ENCODE measurements around the gene FOXE1. TPM values are rescaled to one million over a fixed set of nuclear protein-coding genes. Genes with fewer than 3 reads are reported as not detected.

Gene FOXE1
- total and polyA plus RNA-seq, 7 donors, result not detected

GRCh38 chr9:97889941-97890887, 37.2 kb downstream of the FOXE1 start:
- TF ChIP-seq EP300 (IDR thresholded peaks at IDR 0.05) (no peak), POLR2A (IDR thresholded peaks at IDR 0.05) (no peak), POLR2AphosphoS5 (IDR thresholded peaks at IDR 0.05) (no peak), CTCF (IDR thresholded peaks at IDR 0.05) (no peak)
- H3K9me3 ChIP-seq, result peaks cover 0 to 5% (median 1%) of the 10 kb centered on the region in 4 donors
- no peak for DNase-seq
- no peak overlapping the region for H3K27ac ChIP-seq
- H3K27me3 ChIP-seq, result no peaks in the 10 kb centered on the region
- intact Hi-C loops (cut with DNase I), result no loop called here
- no peak overlapping the region for H3K4me3 ChIP-seq
- H3K36me3 ChIP-seq, result peaks cover 0 to 5% (median 0%) of the 10 kb centered on the region in 4 donors
- 67 to 74% methylated on average over 9 of the region's 9 CpGs for WGBS, 2 donors
- no peaks in the 10 kb centered on the region for H3K4me1 ChIP-seq

- Histone ChIP-seq H3K27me3 (no peaks in the 10 kb centered on the region), H3K4me1 (no peaks in the 10 kb centered on the region), H3K36me3 (peaks cover 0 to 14% (median 0%) of the 10 kb centered on the region in 4 donors), H3K4me3 (no peak overlapping the region), H3K27ac (no peak overlapping the region), H3K9me3 (peaks cover 0 to 5% (median 1%) of the 10 kb centered on the region in 4 donors)
- no peak for TF ChIP-seq POLR2A (IDR thresholded peaks at IDR 0.05)
- TF ChIP-seq POLR2AphosphoS5 (IDR thresholded peaks at IDR 0.05), result no peak
- TF ChIP-seq CTCF (IDR thresholded peaks at IDR 0.05), result no peak
- TF ChIP-seq EP300 (IDR thresholded peaks at IDR 0.05), result no peak
- no peak for DNase-seq
- 89 to 95% methylated on average over 5 of the region's 5 CpGs for WGBS, 2 donors
- intact Hi-C loops (cut with DNase I), result no loop called here
These were observed 38.7 kb downstream of the FOXE1 start for GRCh38 chr9:97891736-97892135.

- H3K4me3 ChIP-seq, result no peak overlapping the region
- H3K4me1 ChIP-seq, result no peaks in the 10 kb centered on the region
- peaks cover 0 to 5% (median 1%) of the 10 kb centered on the region in 4 donors for H3K9me3 ChIP-seq
- H3K36me3 ChIP-seq, result peaks cover 0 to 14% (median 0%) of the 10 kb centered on the region in 4 donors
- TF ChIP-seq CTCF (IDR thresholded peaks at IDR 0.05) (no peak), EP300 (IDR thresholded peaks at IDR 0.05) (no peak), POLR2AphosphoS5 (IDR thresholded peaks at IDR 0.05) (no peak), POLR2A (IDR thresholded peaks at IDR 0.05) (no peak)
- DNase-seq, result no peak
- H3K27me3 ChIP-seq, result no peaks in the 10 kb centered on the region
- 90 to 91% methylated on average over 2 of the region's 2 CpGs for WGBS, 2 donors
- no peak overlapping the region for H3K27ac ChIP-seq
- intact Hi-C loops (cut with DNase I), result no loop called here
These were observed 39.4 kb downstream of the FOXE1 start for GRCh38 chr9:97892421-97892820.

- intact Hi-C loops (cut with DNase I), result no loop called here
- H3K27ac ChIP-seq, result no peak overlapping the region
- no peaks in the 10 kb centered on the region for H3K4me1 ChIP-seq
- H3K9me3 ChIP-seq, result peaks cover 0 to 5% (median 1%) of the 10 kb centered on the region in 4 donors
- no peak overlapping the region for H3K4me3 ChIP-seq
- no peak for DNase-seq
- H3K27me3 ChIP-seq, result no peaks in the 10 kb centered on the region
- peaks cover 0 to 26% (median 0%) of the 10 kb centered on the region in 4 donors for H3K36me3 ChIP-seq
- WGBS, 2 donors, result 89 to 94% methylated on average over 1 of the region's 1 CpG
- TF ChIP-seq POLR2A (IDR thresholded peaks at IDR 0.05) (no peak), EP300 (IDR thresholded peaks at IDR 0.05) (no peak), CTCF (IDR thresholded peaks at IDR 0.05) (no peak), POLR2AphosphoS5 (IDR thresholded peaks at IDR 0.05) (no peak)
These were observed 42.2 kb downstream of the FOXE1 start for GRCh38 chr9:97895211-97895610.
